ENCODE data around the gene BCAR1. TPM values are rescaled to one million over a fixed set of nuclear protein-coding genes. Genes with fewer than 3 reads are reported as not detected.
A peak's percentile ranks its signal among the peaks of the same experiment; 100 is the strongest.
"Not testable (repeated sequence)": the region's sequence is repeated elsewhere in the genome, so short reads cannot be mapped to it uniquely, and the experiment has no call there.

BCAR1 gene
- total and polyA plus RNA-seq, 8 donors = 30.1 to 66.7 (median 48.9) TPM

DNA sequence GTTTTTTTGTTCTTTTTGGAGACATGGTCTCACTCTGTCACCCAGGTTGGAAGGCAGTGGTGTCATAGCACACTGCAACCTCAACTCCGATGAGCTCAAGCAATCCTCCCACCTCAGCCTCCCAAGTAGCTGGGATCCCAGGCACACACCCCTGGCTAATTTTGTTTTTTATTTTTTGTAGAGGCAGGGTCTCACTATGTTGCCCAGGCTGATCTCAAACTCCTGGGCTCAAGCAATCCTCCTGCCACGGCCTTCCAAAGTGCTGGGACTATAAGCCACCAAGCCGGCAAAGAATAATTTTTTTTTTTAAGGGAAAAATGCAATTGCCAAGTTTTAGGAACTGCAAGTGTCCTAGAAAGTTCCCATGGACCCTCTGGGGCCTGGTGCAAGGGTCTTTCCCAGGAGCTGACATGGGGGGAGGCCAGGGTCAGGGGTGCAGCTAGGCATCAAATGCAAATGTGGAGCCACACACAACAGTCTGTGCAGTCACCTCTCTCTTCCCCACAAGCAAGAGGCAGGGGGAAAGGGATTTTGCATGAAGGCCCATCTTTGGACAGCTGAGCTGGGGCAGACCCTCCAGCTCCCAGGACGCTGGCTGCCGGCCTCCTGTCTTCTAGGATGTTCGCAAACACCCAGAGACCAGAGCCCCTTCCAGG, 20.1 kb upstream of the BCAR1 start:
- no peaks in the 10 kb centered on the region for H3K27me3 ChIP-seq
- intact Hi-C loops (cut with DNase I) = no loop called here

GRCh38 chr16:75269358-75269757, 17.9 kb upstream of the BCAR1 start:
- 44 to 70% methylated on average over 9 of the region's 9 CpGs for WGBS, 2 donors
- H3K4me3 ChIP-seq; H3K9me3 ChIP-seq; intact Hi-C loops (cut with DNase I); DNase-seq; H3K36me3 ChIP-seq; ATAC-seq; H3K27ac ChIP-seq; FAIRE-seq; H3K27me3 ChIP-seq: not testable (repeated sequence)
- H3K4me1 ChIP-seq = peaks cover 3 to 15% (median 10%) of the 10 kb centered on the region in 3 donors

More for the DNA sequence above, 20.1 kb upstream of the BCAR1 start:
- WGBS, 2 donors = 91 to 92% methylated on average over 6 of the region's 6 CpGs
- Histone ChIP-seq H3K4me3 (no peak overlapping the region), H3K27ac (no peak overlapping the region), H3K9me3 (no peaks in the 10 kb centered on the region), H3K4me1 (peaks cover 0 to 10% (median 8%) of the 10 kb centered on the region in 3 donors), H3K36me3 (no peaks in the 10 kb centered on the region)
- FAIRE-seq (no peak), DNase-seq (no peak), ATAC-seq (no peak)
- no peak for TF ChIP-seq CTCF (IDR thresholded peaks at IDR 0.05)

DNA sequence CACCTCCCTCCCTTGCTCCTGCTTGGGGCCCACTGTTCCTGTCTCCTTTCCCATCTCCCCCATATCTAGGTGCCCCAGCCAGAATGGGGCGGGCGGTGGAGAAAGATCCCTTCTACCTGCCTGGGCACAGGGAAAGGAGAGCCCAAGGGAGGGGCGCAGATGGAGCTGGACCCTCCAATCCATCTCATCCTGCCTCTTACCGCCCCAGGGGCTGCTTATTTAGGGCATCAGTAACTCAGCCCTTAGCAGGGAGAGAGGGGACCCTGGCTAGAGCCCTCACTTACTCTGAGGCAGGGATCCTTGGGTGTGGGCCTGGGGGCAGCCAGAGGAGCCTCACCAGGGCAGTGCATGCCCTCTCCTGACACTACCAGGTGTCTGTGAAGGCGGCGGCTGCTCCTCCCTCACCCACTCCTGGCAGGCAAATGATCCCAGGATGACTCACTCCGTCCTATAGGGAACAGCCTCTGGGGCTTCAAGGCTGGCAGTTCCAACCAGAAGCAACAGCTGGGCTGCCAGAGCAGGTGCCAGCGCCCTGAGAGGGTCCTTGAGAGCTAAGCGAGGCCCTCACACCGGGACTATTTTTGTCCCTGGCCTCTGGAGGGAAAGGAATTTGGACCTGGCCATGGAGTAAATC, 16.3 kb upstream of the BCAR1 start:
- DNase-seq (peak; percentile 76 to 89 (median 87)), FAIRE-seq (no peak), ATAC-seq (peak; percentile 67 to 78 (median 75))
- Histone ChIP-seq H3K9me3 (no peaks in the 10 kb centered on the region), H3K27me3 (no peaks in the 10 kb centered on the region), H3K36me3 (no peaks in the 10 kb centered on the region), H3K27ac (peak overlapping the region in 3 of 4 donors; percentile 62 to 72 (median 65)), H3K4me1 (peaks cover 17 to 30% (median 26%) of the 10 kb centered on the region in 3 donors), H3K4me3 (no peak overlapping the region)
- WGBS, 2 donors = 44 to 49% methylated on average over 10 of the region's 10 CpGs
- intact Hi-C loops (cut with DNase I) = no loop called here
- no peak for TF ChIP-seq CTCF (IDR thresholded peaks at IDR 0.05)

DNA sequence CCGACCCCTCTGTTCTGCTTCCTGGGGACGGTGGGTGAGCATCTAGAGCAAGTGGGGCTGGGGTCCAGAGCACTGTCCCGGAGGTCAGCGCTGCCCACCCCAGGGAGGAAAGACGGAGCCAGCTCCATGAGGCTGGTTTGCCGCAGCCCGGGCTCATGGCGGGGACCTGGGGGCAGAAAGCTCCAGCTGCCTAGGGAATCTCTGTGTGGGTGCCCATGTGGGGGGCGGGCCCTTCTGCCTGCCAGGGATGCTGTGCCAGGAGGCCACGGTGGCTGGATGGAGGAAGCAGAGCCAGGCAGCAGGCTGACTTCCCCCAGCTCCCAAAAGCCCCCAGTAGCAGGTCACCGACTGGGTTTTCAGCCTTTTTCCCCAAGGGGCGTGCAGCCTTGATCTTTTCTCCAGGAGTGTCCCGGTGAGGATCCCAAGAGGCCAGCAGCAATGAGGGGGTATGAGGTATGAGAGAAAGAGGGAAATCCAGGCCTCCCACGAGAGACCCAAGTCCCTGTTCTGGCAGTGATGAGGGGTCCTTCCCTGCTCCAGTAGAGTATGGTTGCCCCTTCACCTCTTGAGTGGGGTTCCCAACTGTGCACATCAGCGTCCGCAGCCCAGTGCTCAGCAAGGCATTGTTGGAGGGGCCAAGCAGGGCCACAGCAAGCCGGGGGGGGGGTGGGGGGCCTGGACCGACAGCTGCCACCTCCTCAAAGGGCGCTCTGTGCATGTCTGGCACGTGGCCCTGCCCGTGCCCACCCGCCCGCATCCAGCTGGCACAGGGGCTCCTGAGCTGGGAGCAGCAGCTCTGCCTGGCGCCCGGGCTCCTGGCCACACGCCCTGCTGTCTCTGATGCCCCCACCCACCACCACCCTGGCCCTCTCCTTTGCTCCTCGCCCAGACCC, 15.6 kb upstream of the BCAR1 start:
- Histone ChIP-seq H3K27ac (peak overlapping the region in 2 of 4 donors; percentile 65 to 90), H3K27me3 (no peaks in the 10 kb centered on the region), H3K4me3 (peak overlapping the region in 1 of 4 donors; percentile 75), H3K4me1 (peaks cover 17 to 31% (median 30%) of the 10 kb centered on the region in 3 donors), H3K36me3 (no peaks in the 10 kb centered on the region), H3K9me3 (no peaks in the 10 kb centered on the region)
- FAIRE-seq (no peak), ATAC-seq (no peak), DNase-seq (peak in 3 of 6 donors; percentile 29 to 77 (median 65))
- no peak for TF ChIP-seq CTCF (IDR thresholded peaks at IDR 0.05)
- WGBS, 2 donors = 84 to 92% methylated on average over 25 to 27 of the region's 27 CpGs
- intact Hi-C loops (cut with DNase I) = no loop called here

Measured in pancreas (tissue), 10 donors.